ENCODE data around the gene GUCY1A1. TPM values are rescaled to one million over a fixed set of nuclear protein-coding genes. Genes with fewer than 3 reads are reported as not detected.

GUCY1A1 gene
- total RNA-seq, 1 donor from 2014 or later, result 4.9 TPM

- ATAC-seq (no peak), DNase-seq (ENCODE audit: low spot score) (no peak)
Observed at GRCh38 chr4:155658681-155659064, 8.0 kb upstream of the GUCY1A1 start.

GRCh38 chr4:155659176-155659575 lies 7.5 kb upstream of the GUCY1A1 start:
- ATAC-seq, result no peak
- no peak for DNase-seq (ENCODE audit: low spot score)

GRCh38 chr4:155660436-155660835 lies 6.2 kb upstream of the GUCY1A1 start:
- no peak for ATAC-seq
- DNase-seq (ENCODE audit: low spot score), result no peak

GRCh38 chr4:155665054-155665453 lies 1.6 kb upstream of the GUCY1A1 start:
- ATAC-seq (no peak), DNase-seq (ENCODE audit: low spot score) (no peak)

GRCh38 chr4:155667222-155667567 lies 547 bp downstream of the GUCY1A1 start:
- ATAC-seq, result peak; percentile 71
- peak; percentile 52 for DNase-seq (ENCODE audit: low spot score)

- peak; percentile 78 for ATAC-seq
- DNase-seq (ENCODE audit: low spot score), result peak; percentile 56
Observed at GRCh38 chr4:155667568-155668511, 1.2 kb downstream of the GUCY1A1 start.

- no peak for DNase-seq (ENCODE audit: low spot score)
- ATAC-seq, result no peak
Observed at GRCh38 chr4:155668707-155669220, 2.1 kb downstream of the GUCY1A1 start.

- ATAC-seq (no peak), DNase-seq (ENCODE audit: low spot score) (no peak)
Observed at GRCh38 chr4:155672342-155672741, 5.7 kb downstream of the GUCY1A1 start.

- ATAC-seq, result no peak
- DNase-seq (ENCODE audit: low spot score), result no peak
Observed at GRCh38 chr4:155673453-155673979, 6.9 kb downstream of the GUCY1A1 start.

GRCh38 chr4:155674669-155675071 lies 8.0 kb downstream of the GUCY1A1 start:
- no peak for ATAC-seq
- no peak for DNase-seq (ENCODE audit: low spot score)

GRCh38 chr4:155675709-155676429 lies 9.2 kb downstream of the GUCY1A1 start:
- DNase-seq (ENCODE audit: low spot score) (no peak), ATAC-seq (peak; percentile 28)

- ATAC-seq (no peak), DNase-seq (ENCODE audit: low spot score) (no peak)
Observed at GRCh38 chr4:155676430-155676825, 9.8 kb downstream of the GUCY1A1 start.

GRCh38 chr4:155678011-155678410 lies 11.4 kb downstream of the GUCY1A1 start:
- no peak for ATAC-seq
- DNase-seq (ENCODE audit: low spot score), result no peak

- ATAC-seq (no peak), DNase-seq (ENCODE audit: low spot score) (no peak)
Observed at GRCh38 chr4:155679343-155679742, 12.7 kb downstream of the GUCY1A1 start.

GRCh38 chr4:155681886-155682285 lies 15.2 kb downstream of the GUCY1A1 start:
- no peak for ATAC-seq
- DNase-seq (ENCODE audit: low spot score), result no peak

GRCh38 chr4:155684423-155684822 lies 17.8 kb downstream of the GUCY1A1 start:
- DNase-seq (ENCODE audit: low spot score), result no peak
- ATAC-seq, result no peak

- DNase-seq (ENCODE audit: low spot score) (no peak), ATAC-seq (no peak)
Observed at GRCh38 chr4:155684892-155685541, 18.4 kb downstream of the GUCY1A1 start.

- DNase-seq (ENCODE audit: low spot score), result no peak
- no peak for ATAC-seq
Observed at GRCh38 chr4:155687380-155687982, 20.8 kb downstream of the GUCY1A1 start.

GRCh38 chr4:155688211-155688610 lies 21.6 kb downstream of the GUCY1A1 start:
- no peak for ATAC-seq
- no peak for DNase-seq (ENCODE audit: low spot score)

GRCh38 chr4:155688860-155689259 lies 22.2 kb downstream of the GUCY1A1 start:
- DNase-seq (ENCODE audit: low spot score) (no peak), ATAC-seq (no peak)
